ENCODE results near the gene HLA-DPA1. TPM values are rescaled to one million over a fixed set of nuclear protein-coding genes. Genes with fewer than 3 reads are reported as not detected.

HLA-DPA1 gene
- total RNA-seq, 1 donor from 2014 or later, result 2.8 TPM

DNA sequence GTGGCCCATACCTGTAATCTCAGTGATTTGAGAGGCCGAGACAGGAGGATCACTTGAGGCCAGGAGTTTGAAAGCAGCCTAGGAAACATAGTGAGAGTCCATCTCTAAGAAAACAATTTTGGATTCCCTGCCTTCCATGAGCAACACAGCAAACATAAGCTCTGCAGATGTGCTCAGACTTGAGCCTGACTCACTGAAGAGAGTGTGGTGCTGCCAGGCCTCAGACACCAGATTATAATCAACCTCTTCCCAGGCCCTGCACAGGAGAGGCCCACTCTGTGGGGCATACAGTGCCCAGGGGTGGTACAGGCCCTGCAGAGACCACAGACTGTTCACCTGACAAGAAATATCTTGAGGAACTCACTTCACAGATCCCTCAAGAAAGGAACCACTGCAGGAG lies 22.2 kb upstream of the HLA-DPA1 start:
- DNase-seq (ENCODE audit: low spot score), result no peak
- no peaks in the 10 kb centered on the region for H3K36me3 Mint-ChIP-seq
- H3K27me3 ChIP-seq, result no peaks in the 10 kb centered on the region
- H2AFZ ChIP-seq (replicated peaks), result no peak overlapping the region
- H3K4me3 ChIP-seq, result no peak overlapping the region
- H3K27ac ChIP-seq, result no peak overlapping the region
- H3K36me3 ChIP-seq, result no peaks in the 10 kb centered on the region
- H3K9me3 Mint-ChIP-seq, result peaks cover 26% of the 10 kb centered on the region
- no peaks in the 10 kb centered on the region for H3K4me1 ChIP-seq
- H3K4me2 ChIP-seq, result no peak overlapping the region
- no peaks in the 10 kb centered on the region for H4K20me1 ChIP-seq (ENCODE audit: low read depth)
- H3F3A ChIP-seq (ENCODE audit: low read depth), result no peaks in the 10 kb centered on the region
- H3K4me3 Mint-ChIP-seq, result no peak overlapping the region
- peaks cover 3% of the 10 kb centered on the region for H3K27me3 Mint-ChIP-seq (ENCODE audit: insufficient read depth, low read depth)
- H3K4me1 Mint-ChIP-seq, result no peaks in the 10 kb centered on the region
- no peak overlapping the region for H3K9ac ChIP-seq
- H3K27ac Mint-ChIP-seq, result no peak overlapping the region
- H3K9me3 ChIP-seq (ENCODE audit: low read depth), result no peaks in the 10 kb centered on the region
- TF ChIP-seq, protein P1, sequence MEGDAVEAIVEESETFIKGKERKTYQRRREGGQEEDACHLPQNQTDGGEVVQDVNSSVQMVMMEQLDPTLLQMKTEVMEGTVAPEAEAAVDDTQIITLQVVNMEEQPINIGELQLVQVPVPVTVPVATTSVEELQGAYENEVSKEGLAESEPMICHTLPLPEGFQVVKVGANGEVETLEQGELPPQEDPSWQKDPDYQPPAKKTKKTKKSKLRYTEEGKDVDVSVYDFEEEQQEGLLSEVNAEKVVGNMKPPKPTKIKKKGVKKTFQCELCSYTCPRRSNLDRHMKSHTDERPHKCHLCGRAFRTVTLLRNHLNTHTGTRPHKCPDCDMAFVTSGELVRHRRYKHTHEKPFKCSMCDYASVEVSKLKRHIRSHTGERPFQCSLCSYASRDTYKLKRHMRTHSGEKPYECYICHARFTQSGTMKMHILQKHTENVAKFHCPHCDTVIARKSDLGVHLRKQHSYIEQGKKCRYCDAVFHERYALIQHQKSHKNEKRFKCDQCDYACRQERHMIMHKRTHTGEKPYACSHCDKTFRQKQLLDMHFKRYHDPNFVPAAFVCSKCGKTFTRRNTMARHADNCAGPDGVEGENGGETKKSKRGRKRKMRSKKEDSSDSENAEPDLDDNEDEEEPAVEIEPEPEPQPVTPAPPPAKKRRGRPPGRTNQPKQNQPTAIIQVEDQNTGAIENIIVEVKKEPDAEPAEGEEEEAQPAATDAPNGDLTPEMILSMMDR (IDR thresholded peaks at IDR 0.05), result no peak
- TF ChIP-seq EZH2 (IDR thresholded peaks at IDR 0.05) (no peak), EZH2phosphoT487 (IDR thresholded peaks at IDR 0.05) (no peak)
- no peaks in the 10 kb centered on the region for H3K79me2 ChIP-seq (ENCODE audit: low read depth)

DNA sequence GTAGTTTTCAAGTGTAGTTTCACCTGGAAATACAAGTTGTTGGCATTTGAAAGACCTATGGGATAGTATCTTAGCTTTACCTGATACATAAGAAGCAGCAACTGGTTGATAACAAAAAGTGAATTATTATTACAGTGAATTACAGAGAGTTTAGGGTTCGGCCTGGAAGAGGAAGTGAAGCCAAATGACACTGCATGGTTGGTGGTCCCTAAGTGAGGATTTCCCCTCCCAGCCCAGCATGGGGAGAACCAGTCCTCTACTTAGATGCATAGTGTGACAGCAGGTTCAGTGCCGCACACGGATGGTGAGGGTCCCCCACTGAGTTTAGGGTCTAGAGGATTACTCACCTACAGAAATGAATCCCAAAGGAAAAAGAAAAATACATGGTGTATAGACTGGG lies 20.4 kb upstream of the HLA-DPA1 start:
- no peaks in the 10 kb centered on the region for H4K20me1 ChIP-seq (ENCODE audit: low read depth)
- no peaks in the 10 kb centered on the region for H3K4me1 ChIP-seq
- H3K9ac ChIP-seq, result no peak overlapping the region
- Mint-ChIP-seq H3K27ac (no peak overlapping the region), H3K36me3 (no peaks in the 10 kb centered on the region), H3K9me3 (peaks cover 10% of the 10 kb centered on the region), H3K27me3 (ENCODE audit: insufficient read depth, low read depth) (peaks cover 3% of the 10 kb centered on the region), H3K4me1 (no peaks in the 10 kb centered on the region), H3K4me3 (no peak overlapping the region)
- H3K27me3 ChIP-seq, result no peaks in the 10 kb centered on the region
- no peaks in the 10 kb centered on the region for H3F3A ChIP-seq (ENCODE audit: low read depth)
- no peak overlapping the region for H3K27ac ChIP-seq
- no peaks in the 10 kb centered on the region for H3K79me2 ChIP-seq (ENCODE audit: low read depth)
- H3K4me2 ChIP-seq, result no peak overlapping the region
- no peak overlapping the region for H2AFZ ChIP-seq (replicated peaks)
- no peak overlapping the region for H3K4me3 ChIP-seq
- DNase-seq (ENCODE audit: low spot score), result no peak
- no peaks in the 10 kb centered on the region for H3K9me3 ChIP-seq (ENCODE audit: low read depth)
- no peaks in the 10 kb centered on the region for H3K36me3 ChIP-seq
- TF ChIP-seq EZH2phosphoT487 (IDR thresholded peaks at IDR 0.05) (no peak), EZH2 (IDR thresholded peaks at IDR 0.05) (no peak)
- TF ChIP-seq, protein P1 (IDR thresholded peaks at IDR 0.05), result no peak

DNA sequence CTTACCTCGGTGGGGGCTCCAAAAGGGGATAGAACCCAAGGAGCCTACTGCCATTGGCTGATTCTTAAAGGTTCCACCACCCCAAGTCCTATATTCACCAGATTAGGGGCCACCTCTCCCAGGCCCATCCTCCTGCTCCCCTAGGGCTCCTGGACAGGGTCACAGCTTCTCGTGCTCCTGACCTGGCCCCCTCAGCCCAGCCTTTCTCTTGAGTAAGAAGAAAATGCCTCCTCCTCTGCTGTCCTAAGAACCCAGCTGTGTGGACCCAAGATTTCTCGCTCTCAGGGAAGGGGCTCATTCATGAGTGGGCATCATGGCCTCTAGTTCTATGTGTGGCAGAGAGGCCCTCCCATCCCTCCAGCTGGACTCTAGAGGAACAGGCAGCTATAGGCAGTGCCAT lies 18.9 kb upstream of the HLA-DPA1 start:
- Mint-ChIP-seq H3K36me3 (no peaks in the 10 kb centered on the region), H3K9me3 (peaks cover 2% of the 10 kb centered on the region), H3K4me3 (no peak overlapping the region), H3K27me3 (ENCODE audit: insufficient read depth, low read depth) (peaks cover 3% of the 10 kb centered on the region), H3K27ac (no peak overlapping the region), H3K4me1 (no peaks in the 10 kb centered on the region)
- DNase-seq (ENCODE audit: low spot score), result no peak
- H3K9ac ChIP-seq, result no peak overlapping the region
- no peaks in the 10 kb centered on the region for H3K36me3 ChIP-seq
- no peaks in the 10 kb centered on the region for H3K27me3 ChIP-seq
- H3K27ac ChIP-seq, result no peak overlapping the region
- no peaks in the 10 kb centered on the region for H3K79me2 ChIP-seq (ENCODE audit: low read depth)
- H3K4me3 ChIP-seq, result no peak overlapping the region
- no peak overlapping the region for H3K4me2 ChIP-seq
- no peaks in the 10 kb centered on the region for H3K4me1 ChIP-seq
- no peaks in the 10 kb centered on the region for H4K20me1 ChIP-seq (ENCODE audit: low read depth)
- TF ChIP-seq EZH2 (IDR thresholded peaks at IDR 0.05), result no peak
- TF ChIP-seq, protein P1 (IDR thresholded peaks at IDR 0.05), result no peak
- no peaks in the 10 kb centered on the region for H3F3A ChIP-seq (ENCODE audit: low read depth)
- H2AFZ ChIP-seq (replicated peaks), result no peak overlapping the region
- no peaks in the 10 kb centered on the region for H3K9me3 ChIP-seq (ENCODE audit: low read depth)

All from neural progenitor cell (in vitro differentiated cells).